HCT116 (cell line): ENCODE data around the gene CDK2. TPM values are rescaled to one million over a fixed set of nuclear protein-coding genes. Genes with fewer than 3 reads are reported as not detected.
A peak's percentile ranks its signal among the peaks of the same experiment; 100 is the strongest.
"Not testable (repeated sequence)": the region's sequence is repeated elsewhere in the genome, so short reads cannot be mapped to it uniquely, and the experiment has no call there.

Experiments
- ATAC-seq: fragments of 200-7000 bp; cut with Tn5 transposase; 2 replicates; pipeline ENCODE4 v1.9.1; 2020; ENCODE audit warnings: mild to moderate bottlenecking, moderate library complexity
- BruUV-seq: library from RNA; stranded (reverse); fragments of 400-500 nt; replicated peaks from 2 replicates; lab custom pipeline; 2021; lab: Mats Ljungman, UMichigan
- CTCF ChIA-PET: fragments of 300-600 bp; sonication (Branson Sonifier 250); formaldehyde crosslinking; loops from one replicate; lab custom pipeline; 2021; ENCODE audit warnings: antibody characterized with exemption; lab: Charles Lee
- POLR2A ChIA-PET: fragments of 300-600, 350-600 bp; sonication (Branson Sonifier 250); formaldehyde crosslinking; loops from one replicate; lab custom pipeline; 2021; ENCODE audit warnings: antibody characterized with exemption; lab: Charles Lee
- RAD21 ChIA-PET, 2 experiments: fragments of 300-600 bp; sonication (Branson Sonifier 250); formaldehyde crosslinking; loops; one replicate each; lab custom pipeline; 2023; ENCODE audit warnings: low total read pairs in 2 of 2; ENCODE audit not compliant: uncharacterized antibody in 2 of 2, unreplicated experiment in 2 of 2, low non-redundant PET in 1 of 2; lab: Charles Lee
- DNase-seq: peaks from one replicate; pipeline ENCODE4 v3.0.0-alpha.2; 2010; ENCODE audit warnings: low read depth, low spot score
- H2AFZ ChIP-seq: fragments of 200-600 bp; shearing (Covaris generic), sonication (generic); 2 replicates; pipeline ENCODE4 v1.6.1; 2017; ENCODE audit warnings: low read depth, mixed run types, mixed read lengths, antibody characterized with exemption, low read length; ENCODE audit not compliant: poor library complexity, severe bottlenecking
- H3K27ac ChIP-seq: 2 replicates; pipeline ENCODE4 v1.5.1; 2012; ENCODE audit warnings: low read depth, low read length
- H3K27me3 ChIP-seq: fragments of 200-600 bp; sonication (generic); 2 replicates; pipeline ENCODE4 v1.6.1; 2016; ENCODE audit warnings: mixed run types, low read length, mixed read lengths; ENCODE audit not compliant: insufficient read depth
- H3K36me3 ChIP-seq, 2 experiments: fragments of 200-500 bp in 1 of 2; fragments of 200-600 bp in 1 of 2; sonication (Bioruptor generic) in 1 of 2; sonication (generic) in 1 of 2; 2 replicates each; pipeline versions ENCODE4 v1.5.1 to v1.6.1; 2014 to 2016; ENCODE audit warnings: low read length in 2 of 2, inconsistent platforms in 1 of 2, mixed read lengths in 1 of 2, mixed run types in 1 of 2; ENCODE audit not compliant: insufficient read depth in 2 of 2, control insufficient read depth in 1 of 2
- H3K4me1 ChIP-seq, 2 experiments: fragments of 200-600 bp in 1 of 2; sonication (generic) in 1 of 2; 2 replicates each; pipeline versions ENCODE4 v1.5.1 to v1.6.1; 2012 to 2017; ENCODE audit warnings: low read length in 2 of 2, inconsistent platforms in 1 of 2, mild to moderate bottlenecking in 1 of 2, mixed read lengths in 1 of 2, mixed run types in 1 of 2, moderate library complexity in 1 of 2; ENCODE audit not compliant: insufficient read depth in 2 of 2, control insufficient read depth in 1 of 2
- H3K4me2 ChIP-seq: fragments of 200-600 bp; sonication (generic); 2 replicates; pipeline ENCODE4 v1.6.1; 2017; ENCODE audit warnings: mixed run types, low read length, mixed read lengths
- H3K4me3 ChIP-seq, 2 experiments: fragments of 200-600 bp in 1 of 2; sonication (generic) in 1 of 2; replicated peaks in 1 of 2; 2 replicates each; pipeline ENCODE4 v1.5.1; 2011 to 2016; ENCODE audit warnings: low read length in 2 of 2, control low read depth in 1 of 2, low read depth in 1 of 2, mild to moderate bottlenecking in 1 of 2, mixed read lengths in 1 of 2, mixed run types in 1 of 2
- H3K79me2 ChIP-seq: fragments of 200-600 bp; sonication (generic); 2 replicates; pipeline ENCODE4 v1.6.1; 2017; ENCODE audit warnings: mild to moderate bottlenecking, mixed run types, low read length, moderate library complexity, mixed read lengths; ENCODE audit not compliant: insufficient read depth
- H3K9ac ChIP-seq: fragments of 200-600 bp; sonication (generic); 2 replicates; pipeline ENCODE4 v1.6.1; 2016; ENCODE audit warnings: low read length, mixed read lengths
- H3K9me2 ChIP-seq: fragments of 200-600 bp; sonication (generic), shearing (Covaris generic); 2 replicates; pipeline ENCODE4 v1.6.1; 2017; ENCODE audit warnings: mixed run types, mild to moderate bottlenecking, moderate library complexity; ENCODE audit not compliant: insufficient read depth
- H3K9me3 ChIP-seq, 2 experiments: fragments of 200-500 bp in 1 of 2; fragments of 200-600 bp in 1 of 2; sonication (Bioruptor generic) in 1 of 2; sonication (generic) in 1 of 2; 2 replicates each; pipeline ENCODE4 v1.6.1; 2014 to 2017; ENCODE audit warnings: low read length in 2 of 2, mixed read lengths in 2 of 2, inconsistent platforms in 1 of 2, low read depth in 1 of 2, mild to moderate bottlenecking in 1 of 2, mixed run types in 1 of 2, moderate library complexity in 1 of 2; ENCODE audit not compliant: control insufficient read depth in 1 of 2, insufficient read depth in 1 of 2
- H4K20me1 ChIP-seq: fragments of 200-600 bp; sonication (generic), shearing (Covaris generic); 2 replicates; pipeline ENCODE4 v1.6.1; 2017; ENCODE audit warnings: mixed run types, mild to moderate bottlenecking, moderate library complexity; ENCODE audit not compliant: insufficient read depth
- CBX3 ChIP-seq: IDR thresholded peaks from 2 replicates; pipeline ENCODE4 v1.6.1; 2012; ENCODE audit warnings: low read depth
- FOSL1 ChIP-seq: IDR thresholded peaks from 2 replicates; pipeline ENCODE4 v1.6.1; 2012; ENCODE audit warnings: low read depth
- intact Hi-C: fragments of 100-400 bp; cut with micrococcal nuclease; formaldehyde crosslinking; loops from 2 replicates; pipeline ENCODE4 v1.10.0; 2022
- total RNA-seq: library from RNA; stranded (reverse); gene quantifications from one replicate; pipeline ENCODE4 v1.2.1, GENCODE V29; 2021; ENCODE audit not compliant: unreplicated experiment

Gene CDK2
- total RNA-seq, 1 experiment from 2014 or later = 90.9 TPM

- H3K4me2 ChIP-seq = no peak overlapping the region
- peaks cover 15 to 44% of the 10 kb centered on the region in 2 experiments for H3K4me1 ChIP-seq
- DNase-seq (no peak), ATAC-seq (no peak)
- H3K9me2 ChIP-seq = no peaks in the 10 kb centered on the region
- 0 out of 4 replicates have a peak, but pooled peaks cover 0 to 2% of the 10 kb centered on the region in 2 experiments for H3K36me3 ChIP-seq
- no peaks in the 10 kb centered on the region for H3K27me3 ChIP-seq
- no TSS peak for BruUV-seq
- H3K9me3 ChIP-seq = no peaks in the 10 kb centered on the region
- H3K4me3 ChIP-seq = no peak overlapping the region
- ChIA-PET POLR2A (interaction anchor here (1.7 to 1.8 kb wide), 2 partner anchors 93 to 104 kb away, joined by 4 to 6 read pairs; partner anchors contain the start of genes DNAJC14, ORMDL2 and SARNP), CTCF (interaction anchor here (1.7 kb wide), 1 partner anchor 101 kb away, joined by 6 read pairs; no protein-coding TSS in a partner anchor), RAD21 (no interaction called here)
- peaks cover 83% of the 10 kb centered on the region for H3K79me2 ChIP-seq
- H4K20me1 ChIP-seq = no peaks in the 10 kb centered on the region
- H3K9ac ChIP-seq = no peak overlapping the region
- TF ChIP-seq FOSL1 = 0 out of 2 replicates have a peak, but pooled peaks have one; percentile 14
- TF ChIP-seq CBX3 = no peak
- H2AFZ ChIP-seq = no peak overlapping the region
- H3K27ac ChIP-seq = no peak overlapping the region
- intact Hi-C loops = no loop called here
Measured at GRCh38 chr12:55922126-55922525, 44.5 kb upstream of the CDK2 start.

- CTCF ChIA-PET, H3K4me2 ChIP-seq, H3K9ac ChIP-seq, H3K4me3 ChIP-seq, H3K36me3 ChIP-seq, H2AFZ ChIP-seq, H4K20me1 ChIP-seq, H3K27ac ChIP-seq, H3K27me3 ChIP-seq, ATAC-seq, intact Hi-C loops, BruUV-seq, RAD21 ChIA-PET, H3K9me3 ChIP-seq, DNase-seq, POLR2A ChIA-PET, H3K9me2 ChIP-seq: not testable (repeated sequence)
- H3K4me1 ChIP-seq = peaks cover 16 to 46% of the 10 kb centered on the region in 2 experiments
- peaks cover 85% of the 10 kb centered on the region for H3K79me2 ChIP-seq
Measured at GRCh38 chr12:55923648-55924047, 43.0 kb upstream of the CDK2 start.
